GM19328 (cell line): ENCODE results near the gene MYBPC1.
"Not testable (repeated sequence)": the region's sequence is repeated elsewhere in the genome, so short reads cannot be mapped to it uniquely, and the experiment has no call there.

ENCODE experiments used
- ATAC-seq: cut with Tn5 transposase; IDR thresholded peaks from one replicate; pipeline ENCODE4 v1.9.1; 2021; ENCODE audit warnings: mild to moderate bottlenecking, moderate library complexity; ENCODE audit not compliant: unreplicated experiment

Gene MYBPC1

DNA sequence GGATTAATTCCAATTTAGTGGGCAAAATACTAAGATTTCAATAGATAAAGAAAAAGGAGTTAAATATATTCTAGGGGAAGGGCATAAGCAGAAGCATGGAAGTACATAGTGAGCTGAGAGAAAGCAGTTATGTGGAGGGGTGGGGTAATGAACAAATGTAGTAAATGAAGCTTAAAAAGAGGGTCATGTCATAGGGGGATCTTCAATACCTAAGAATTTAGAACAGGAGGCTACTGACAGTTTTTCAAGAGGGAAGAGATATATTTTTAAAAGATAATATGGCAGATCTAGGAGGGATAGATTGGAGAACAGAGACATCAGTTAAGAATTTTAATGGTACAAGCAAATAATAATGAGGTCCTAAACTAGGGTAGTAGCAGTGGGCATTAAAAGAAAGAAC lies 135.1 kb downstream of the MYBPC1 start:
- ATAC-seq: no peak

DNA sequence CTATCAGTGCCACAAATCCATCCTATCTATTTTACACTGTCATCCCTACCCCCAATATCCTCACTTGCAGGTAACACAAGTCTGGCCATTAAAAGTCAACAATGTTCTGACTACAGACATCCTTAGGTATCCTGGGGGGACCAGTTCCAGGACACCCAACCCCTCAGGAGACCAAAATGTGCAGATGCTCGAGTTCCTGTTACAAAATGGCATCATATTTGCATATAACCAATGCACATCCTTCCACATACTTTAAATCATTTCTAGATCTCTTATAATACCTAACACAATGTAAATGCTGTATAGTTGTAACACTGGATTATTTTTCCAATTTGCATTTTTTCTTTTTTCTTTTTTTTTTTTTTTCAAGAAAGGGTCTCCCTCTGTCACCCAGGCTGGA lies 137.5 kb downstream of the MYBPC1 start:
- no peak for ATAC-seq

DNA sequence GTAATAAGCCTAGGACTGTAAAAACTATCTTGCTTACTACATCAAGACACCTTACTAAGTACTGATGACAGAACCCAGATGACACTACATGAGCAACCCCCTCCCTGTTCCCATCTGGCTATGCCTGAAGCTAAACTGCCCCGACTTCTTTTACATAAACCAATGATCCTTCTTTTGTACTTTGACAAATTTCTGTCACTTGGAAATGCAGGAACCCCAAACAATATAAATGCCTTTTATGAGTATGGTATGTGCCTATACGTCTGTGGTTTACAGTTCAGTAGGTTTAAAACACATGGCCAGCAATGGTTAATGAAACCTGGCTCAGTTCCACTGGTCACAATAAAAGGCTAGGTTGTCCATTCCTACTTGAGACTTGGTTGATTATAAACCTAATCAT lies 138.4 kb downstream of the MYBPC1 start:
- ATAC-seq: no peak

DNA sequence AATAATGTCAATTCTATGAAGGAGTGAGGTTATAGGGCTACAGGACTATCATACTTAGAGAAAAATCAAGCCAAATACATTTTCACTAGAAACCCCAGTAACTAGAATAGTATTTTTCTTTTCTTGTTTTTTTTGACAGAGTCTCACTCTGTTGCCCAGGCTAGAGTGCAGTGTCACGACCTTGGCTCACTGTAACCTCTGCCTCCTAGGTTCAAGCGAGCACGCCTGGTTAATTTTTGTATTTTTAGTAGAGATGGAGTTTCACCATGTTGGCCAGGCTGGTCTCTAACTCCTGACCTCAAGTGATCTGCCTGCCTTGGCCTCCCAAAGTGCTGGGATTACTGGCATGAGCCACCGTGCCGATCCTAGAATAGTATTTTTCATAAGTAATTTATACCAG lies 139.7 kb downstream of the MYBPC1 start:
- ATAC-seq: not testable (repeated sequence)
